GM19351 (cell line): ENCODE results near the gene PSORS1C2.

ENCODE experiments used
- ATAC-seq: cut with Tn5 transposase; IDR thresholded peaks from one replicate; pipeline ENCODE4 v1.9.1; 2021; ENCODE audit warnings: mild to moderate bottlenecking, moderate library complexity; ENCODE audit not compliant: unreplicated experiment

Gene PSORS1C2

GRCh38 chr6:31115941-31116560 is 22.8 kb downstream of the PSORS1C2 start:
- ATAC-seq: no peak

- ATAC-seq: no peak
Measured at GRCh38 chr6:31114970-31115849, 23.7 kb downstream of the PSORS1C2 start.

DNA sequence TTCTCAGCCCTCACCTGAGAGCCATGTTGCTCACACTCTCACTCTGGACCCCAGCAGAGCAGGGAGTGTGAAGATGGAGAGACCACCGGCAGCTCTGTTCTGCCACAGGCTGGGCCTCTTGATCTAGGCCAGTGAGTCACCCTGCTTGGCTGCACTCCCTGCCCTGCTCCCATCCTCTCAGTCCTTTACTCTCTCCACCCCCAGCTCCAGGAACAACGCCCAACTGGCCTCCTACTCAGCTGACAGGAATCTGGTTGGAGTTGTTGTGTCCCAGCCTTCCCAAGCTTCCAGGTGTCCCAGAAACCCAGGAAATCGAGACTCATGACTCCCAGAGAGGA is 24.4 kb downstream of the PSORS1C2 start, which contains the start of gene PSORS1C1:
TSS of gene PSORS1C1 (plus strand) at position 260 of the 338 bp plus-strand sequence. CDS start 14,833 bp downstream, outside the sequence.
- no peak for ATAC-seq

- ATAC-seq: no peak
Measured at GRCh38 chr6:31113861-31114540, 24.9 kb downstream of the PSORS1C2 start.

DNA sequence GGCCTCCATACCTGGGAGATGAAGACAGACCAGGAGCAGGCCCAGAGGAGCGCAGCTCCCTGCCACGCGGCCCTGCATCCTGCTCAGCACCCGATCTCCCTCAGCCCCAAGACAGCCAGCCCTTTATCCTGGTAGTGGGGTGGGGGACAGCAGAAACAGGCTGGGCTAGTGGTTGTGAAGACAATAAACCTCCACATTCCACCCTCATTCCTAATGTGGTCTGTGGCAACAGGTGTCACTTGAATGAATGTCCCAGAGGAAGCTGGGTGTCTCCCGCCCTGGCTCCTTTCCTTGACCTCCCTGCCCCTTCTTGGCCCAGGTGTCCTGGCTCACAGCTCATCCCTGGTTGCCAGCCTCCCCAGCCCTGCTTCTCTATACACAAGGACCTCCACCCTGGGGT is 26.4 kb downstream of the PSORS1C2 start, which contains the start of gene C6orf15:
TSS of gene C6orf15 (minus strand) at position 98 of the 400 bp plus-strand sequence. CDS start at position 78, 20 bp downstream.
- ATAC-seq: no peak

DNA sequence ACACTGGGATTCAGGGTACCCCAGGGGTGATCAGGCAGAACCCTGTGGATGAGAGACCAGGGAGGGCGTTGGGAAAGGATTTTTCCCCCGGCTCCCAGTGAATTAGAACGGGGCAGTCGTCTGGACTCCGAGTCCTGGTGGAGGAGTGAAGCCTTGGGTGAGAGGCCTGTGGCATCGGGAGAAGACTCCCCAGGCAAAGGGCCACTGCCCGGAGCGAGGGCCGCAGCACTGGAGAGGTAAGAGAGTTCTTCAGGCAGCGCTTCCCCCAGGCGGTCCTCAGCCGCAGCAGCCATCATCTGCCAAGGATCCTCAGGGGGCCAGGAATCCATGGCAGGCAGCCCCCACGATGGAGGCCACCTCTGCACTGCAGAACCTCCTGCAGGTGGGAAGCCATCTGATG is 27.2 kb downstream of the PSORS1C2 start:
- no peak for ATAC-seq

GRCh38 chr6:31110825-31111582 is 27.9 kb downstream of the PSORS1C2 start:
- no peak for ATAC-seq

DNA sequence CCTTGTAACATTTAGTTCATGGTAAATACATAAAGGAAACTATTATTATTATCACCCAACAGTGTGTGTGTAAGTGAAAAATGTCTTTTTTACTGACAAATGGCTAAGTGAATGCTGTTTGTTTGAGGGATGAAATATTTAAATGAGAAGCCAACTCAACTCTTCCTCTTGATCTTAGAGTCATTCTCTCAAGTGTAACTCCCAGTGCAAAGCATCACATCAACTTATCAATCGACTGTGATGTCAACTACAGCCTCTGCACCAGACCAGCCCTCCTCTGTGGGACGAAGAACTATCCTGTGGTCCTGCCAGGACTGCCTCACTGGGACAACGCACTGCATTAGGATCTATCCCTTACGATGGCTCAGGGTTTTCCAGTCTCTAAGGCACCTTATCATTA is 31.8 kb downstream of the PSORS1C2 start:
- no peak for ATAC-seq

DNA sequence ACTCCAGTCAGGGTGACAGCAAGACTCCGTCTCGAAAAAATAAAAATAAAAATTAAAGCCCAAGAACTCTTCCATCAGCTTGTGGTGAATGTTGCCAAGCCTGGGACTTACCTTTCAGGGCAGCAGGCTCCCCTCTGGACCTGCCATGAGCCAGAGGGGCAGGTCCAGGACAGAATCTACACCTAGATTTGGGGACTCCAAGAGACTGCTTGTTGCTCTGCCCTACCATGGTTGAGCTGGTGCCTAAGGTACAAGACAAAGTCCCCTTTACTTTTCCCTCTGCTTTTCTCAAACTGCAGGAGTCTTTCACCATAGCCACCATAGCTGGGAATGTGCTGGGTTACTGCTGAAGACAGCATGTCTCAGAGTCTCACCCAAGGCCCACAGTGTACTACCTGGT is 35.7 kb downstream of the PSORS1C2 start:
- ATAC-seq: no peak

DNA sequence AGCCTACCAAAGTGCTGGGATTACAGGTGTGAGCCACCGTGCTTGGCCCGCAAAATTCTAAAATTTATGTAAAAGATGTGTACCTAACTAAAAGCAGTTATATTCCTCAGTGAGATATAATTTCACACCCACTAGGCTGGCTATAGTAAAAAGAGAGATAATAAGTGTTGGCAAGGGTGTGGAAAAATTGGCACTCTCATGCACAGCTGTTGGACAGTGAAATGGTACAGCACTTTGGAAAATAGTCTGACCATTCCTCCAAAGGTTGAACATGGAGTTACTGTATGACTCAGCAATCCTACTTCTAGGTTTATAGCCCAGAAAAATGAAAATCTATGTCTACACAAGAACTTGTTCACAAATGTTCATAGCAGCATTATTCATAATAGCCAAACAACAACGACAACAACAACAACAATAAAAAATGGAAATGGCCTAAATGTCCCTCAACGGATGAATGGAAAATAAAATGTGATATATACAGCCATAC is 40.4 kb downstream of the PSORS1C2 start:
- no peak for ATAC-seq

- no peak for ATAC-seq
Measured at GRCh38 chr6:31096656-31097055, 42.2 kb downstream of the PSORS1C2 start.

- ATAC-seq: no peak
Measured at GRCh38 chr6:31096215-31096614, 42.7 kb downstream of the PSORS1C2 start.

DNA sequence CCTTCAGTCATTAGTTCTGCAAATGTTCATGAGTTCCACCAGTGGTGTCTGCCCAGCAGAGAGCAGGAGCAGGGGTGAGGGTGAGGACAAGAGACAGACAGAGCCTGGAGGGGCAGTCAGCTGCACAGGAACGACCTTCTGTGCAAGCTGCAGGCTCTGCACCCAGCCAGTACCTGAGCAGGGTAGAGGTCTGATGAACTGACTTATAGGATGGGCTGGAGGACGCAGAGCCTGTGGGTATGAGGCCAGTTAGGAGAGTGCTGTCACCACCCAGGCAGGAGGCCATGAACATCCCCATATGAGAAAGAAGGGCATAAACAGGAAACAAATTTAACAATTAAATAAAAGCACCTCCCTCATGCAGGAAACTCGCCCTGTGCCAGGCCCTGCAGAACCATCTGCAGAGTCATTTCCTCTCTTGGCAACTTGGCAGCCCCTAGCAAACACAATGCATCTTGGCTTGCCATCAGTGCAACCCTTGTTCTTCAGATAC is 44.4 kb downstream of the PSORS1C2 start:
- no peak for ATAC-seq

DNA sequence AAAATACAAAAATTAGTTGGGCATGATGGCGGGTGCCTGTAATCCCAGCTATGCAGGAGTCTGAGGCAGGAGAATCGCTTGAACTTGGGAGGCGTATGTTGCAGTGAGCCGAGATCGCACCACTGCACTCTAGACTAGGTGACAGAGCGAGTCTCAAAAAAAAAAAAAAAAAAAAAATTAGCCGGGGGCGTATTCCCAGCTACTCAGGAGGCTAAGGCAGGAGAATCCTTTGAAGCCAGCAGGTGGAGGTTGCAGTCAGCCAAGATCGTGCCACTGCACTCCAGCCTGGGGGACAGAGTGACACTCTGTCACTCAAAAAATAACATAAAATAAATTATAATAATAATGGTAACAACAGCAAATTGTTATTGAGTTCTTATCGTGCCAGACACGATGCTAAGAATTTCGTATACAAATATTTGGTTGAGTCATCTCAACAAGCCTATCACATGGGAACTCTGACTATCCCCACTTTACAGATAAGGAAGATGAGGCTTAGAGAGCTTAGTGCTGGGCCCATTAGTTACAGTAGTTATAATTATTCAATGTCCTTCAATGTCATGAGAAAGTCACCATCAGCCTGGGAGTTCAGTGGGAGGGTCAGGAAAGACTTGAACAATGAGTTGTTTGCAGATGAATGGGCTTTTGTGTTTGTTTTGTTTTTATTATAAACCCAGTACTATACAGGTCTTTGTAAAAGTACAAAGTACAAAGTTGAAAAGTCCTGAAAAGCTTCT is 45.9 kb downstream of the PSORS1C2 start:
- no peak for ATAC-seq

DNA sequence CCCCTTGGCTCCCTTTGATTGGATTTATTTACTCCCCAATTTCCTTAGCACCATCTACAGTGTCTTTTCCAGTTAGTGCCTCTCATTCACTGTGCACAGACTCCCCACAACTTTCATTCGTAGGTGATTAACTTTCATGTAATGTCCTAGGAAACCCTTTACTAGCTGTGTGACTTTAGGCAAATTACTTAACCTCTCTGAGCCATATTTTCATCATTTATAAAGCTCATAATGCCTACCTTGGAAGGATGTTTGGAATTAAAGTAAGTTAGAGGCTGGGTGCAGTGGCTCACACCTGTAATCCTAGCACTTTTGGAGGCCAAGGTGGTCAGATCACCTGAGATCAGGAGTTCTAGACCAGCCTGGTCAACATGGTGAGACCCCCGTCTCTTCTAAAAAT is 46.6 kb downstream of the PSORS1C2 start:
- ATAC-seq: no peak

GRCh38 chr6:31091680-31092079 is 47.2 kb downstream of the PSORS1C2 start:
- no peak for ATAC-seq

GRCh38 chr6:31090973-31091364 is 47.9 kb downstream of the PSORS1C2 start:
- no peak for ATAC-seq

DNA sequence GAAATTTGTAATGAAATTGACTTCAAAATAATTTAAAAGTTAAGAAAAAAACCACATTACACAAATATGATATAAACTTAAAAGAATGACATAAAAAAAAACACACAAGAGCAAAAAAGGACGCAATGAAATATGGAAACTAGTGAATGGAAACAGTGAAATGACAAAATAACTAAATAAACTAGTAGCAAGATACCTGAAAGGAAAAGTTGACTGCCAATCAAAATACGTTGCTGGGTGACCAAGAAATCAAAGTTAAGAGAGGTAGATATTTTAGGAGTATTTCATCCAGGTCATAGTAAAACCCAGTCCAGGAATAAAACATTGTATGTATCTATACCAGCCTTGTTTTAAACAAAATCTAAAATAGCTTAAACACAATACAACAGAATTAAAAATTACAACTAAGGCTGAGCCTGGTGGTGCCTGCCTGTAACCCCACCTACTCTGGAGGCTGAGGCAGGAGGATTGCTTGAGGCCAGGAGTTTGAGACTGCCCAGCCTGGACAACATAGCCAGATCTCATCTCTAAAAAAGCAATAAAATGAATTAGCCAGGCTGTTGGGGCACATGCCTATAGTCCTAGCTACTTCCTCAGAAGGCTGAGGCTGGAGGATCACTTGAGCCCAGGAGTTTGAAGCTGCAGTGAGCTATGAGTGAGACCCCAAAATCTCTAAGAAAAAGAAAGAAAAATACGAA is 48.4 kb downstream of the PSORS1C2 start:
- ATAC-seq: no peak
